GM19395 (cell line): ENCODE results near the gene RHBDD1.

Experiments
- ATAC-seq: cut with Tn5 transposase; IDR thresholded peaks from one replicate; pipeline ENCODE4 v1.9.1; 2021; ENCODE audit warnings: mild to moderate bottlenecking, moderate library complexity; ENCODE audit not compliant: unreplicated experiment

RHBDD1 gene

DNA sequence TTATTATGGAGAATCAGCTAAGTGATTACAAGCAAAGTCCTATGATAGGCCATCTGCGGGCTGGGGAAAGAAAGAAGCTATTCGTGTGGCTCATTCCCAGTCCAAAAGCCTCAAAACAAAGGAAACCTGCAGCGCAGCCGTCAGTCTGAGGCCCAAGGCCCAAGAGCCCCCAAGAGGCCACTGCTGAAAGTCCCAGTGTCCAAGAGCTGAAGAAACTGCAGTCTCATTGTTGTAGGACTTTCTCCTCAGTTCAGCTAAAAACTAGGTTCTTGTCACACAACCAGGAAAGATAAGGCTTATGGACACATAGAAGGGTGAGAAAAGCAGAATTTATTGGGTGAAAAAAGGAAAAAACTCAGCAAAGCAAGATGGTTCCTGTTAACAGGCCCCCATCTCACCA lies 143.2 kb downstream of the RHBDD1 start:
- ATAC-seq = no peak

DNA sequence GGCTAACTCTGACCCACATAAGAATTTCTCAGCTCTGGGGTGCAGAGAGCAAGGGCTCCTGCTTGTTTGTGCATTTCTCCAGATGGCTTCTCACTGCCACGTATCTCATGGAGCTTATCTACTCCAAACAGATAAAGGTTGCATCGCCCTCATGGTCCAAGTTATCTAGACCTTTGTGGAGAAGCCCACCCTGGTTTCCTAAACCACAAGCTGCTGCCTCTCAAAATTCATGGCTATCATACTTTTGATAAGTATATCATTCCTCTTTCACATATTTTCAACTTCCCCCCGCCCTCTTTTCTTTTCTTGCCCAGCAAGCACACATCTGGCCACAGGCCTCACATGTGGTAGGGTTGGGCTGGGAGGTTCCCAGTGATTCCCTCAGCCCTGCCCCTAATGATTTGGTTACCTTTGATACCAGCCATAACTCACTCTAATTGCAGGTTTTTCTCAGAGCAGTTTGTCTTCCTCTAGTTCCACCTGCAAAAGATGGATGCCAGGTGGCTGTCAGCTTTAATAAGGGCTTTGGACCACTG lies 146.0 kb downstream of the RHBDD1 start:
- ATAC-seq = no peak

DNA sequence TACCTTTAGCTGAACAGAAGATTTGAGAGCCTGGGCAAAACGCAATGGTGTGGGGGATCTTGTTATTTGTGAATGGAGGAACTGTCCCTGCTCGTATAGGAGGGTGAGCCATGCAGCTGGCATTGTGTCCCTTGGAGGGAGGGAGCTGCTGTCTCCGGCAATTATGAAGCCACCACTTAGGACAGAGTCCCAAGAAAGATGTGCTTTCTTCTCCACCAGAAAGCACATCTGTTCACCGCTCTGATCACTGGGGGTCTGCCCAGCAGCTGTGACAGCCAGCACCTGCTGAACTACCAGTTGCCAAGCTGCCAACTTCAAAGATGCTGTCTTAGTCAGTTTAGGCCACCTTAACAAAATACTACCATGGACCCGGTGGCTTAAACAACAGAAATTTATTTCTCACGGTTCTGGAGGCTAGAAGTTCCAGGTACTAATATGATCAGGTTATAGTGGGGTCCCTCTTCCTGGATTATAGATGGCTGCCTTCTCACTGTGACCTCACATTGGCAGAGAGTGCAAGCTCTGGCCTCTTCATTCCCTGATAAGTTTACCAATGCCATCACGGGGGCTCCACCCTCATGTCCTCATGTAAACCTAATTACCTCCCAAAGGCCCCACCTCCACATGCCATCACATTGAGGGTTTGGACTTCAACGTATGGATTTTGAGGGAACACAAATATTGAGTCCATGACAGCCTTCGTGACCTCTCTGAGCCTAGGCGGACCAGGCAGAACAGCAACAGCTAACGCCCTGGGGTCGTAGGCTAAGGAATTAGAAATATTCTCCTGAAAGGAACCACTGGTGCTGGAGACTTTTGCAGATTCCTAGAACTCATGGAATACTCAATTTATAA lies 148.3 kb downstream of the RHBDD1 start:
- ATAC-seq = peak; percentile 24

DNA sequence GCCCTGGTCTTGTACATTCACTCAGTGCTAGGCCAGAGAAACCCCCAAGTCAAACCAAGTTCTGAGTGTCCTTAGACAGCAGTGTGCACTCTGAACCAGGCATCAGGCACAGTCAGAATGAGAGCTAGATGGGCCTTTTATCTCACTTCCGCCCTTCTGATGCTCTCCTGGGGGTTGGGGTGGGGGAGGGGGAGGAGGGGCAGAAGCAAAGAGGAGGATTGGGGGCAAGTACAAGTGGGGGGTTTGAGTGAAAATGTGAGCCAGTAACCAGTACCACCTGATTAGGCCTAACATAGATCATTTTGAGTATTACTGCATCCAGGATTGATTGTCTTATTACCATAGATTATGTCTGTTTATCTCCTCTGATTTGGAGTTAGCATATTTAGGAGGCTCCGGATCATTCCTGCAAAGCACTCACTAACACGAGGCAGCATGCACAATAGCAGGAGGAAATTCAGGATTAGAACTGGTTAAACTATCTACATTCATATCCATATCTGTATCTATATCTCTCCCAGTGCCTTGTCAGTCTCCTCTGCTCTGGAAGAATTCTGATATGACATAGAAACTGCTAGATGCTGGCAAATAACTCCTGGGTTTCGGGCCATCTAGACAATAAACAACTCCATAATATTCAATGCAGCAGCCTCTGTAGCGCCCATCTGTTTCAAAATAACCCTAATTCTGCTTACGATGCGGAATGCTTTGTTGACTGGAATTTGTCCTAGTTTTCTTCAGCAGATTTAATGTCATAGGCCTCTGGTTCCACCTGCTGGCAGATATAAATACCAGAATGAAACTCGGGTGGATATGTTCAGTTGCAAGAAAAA lies 149.1 kb downstream of the RHBDD1 start:
- ATAC-seq = peak; percentile 98

DNA sequence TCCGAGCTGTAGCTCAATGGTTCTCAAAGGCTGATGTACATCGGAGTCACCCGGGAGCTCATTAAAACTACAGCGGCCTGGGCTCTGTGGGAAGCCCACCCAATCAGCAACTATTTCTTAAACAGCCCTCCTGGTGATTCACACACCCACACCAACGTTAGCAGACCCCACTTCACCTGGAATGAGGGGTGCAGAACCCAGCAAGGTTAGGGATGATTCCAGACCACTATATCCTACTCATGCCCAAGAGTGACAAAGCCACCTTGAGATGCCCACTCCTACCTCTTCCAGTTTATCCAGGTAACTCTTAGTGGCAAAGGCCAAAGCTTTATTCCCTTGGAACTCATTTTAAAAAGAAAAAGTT lies 149.7 kb downstream of the RHBDD1 start:
- no peak for ATAC-seq

DNA sequence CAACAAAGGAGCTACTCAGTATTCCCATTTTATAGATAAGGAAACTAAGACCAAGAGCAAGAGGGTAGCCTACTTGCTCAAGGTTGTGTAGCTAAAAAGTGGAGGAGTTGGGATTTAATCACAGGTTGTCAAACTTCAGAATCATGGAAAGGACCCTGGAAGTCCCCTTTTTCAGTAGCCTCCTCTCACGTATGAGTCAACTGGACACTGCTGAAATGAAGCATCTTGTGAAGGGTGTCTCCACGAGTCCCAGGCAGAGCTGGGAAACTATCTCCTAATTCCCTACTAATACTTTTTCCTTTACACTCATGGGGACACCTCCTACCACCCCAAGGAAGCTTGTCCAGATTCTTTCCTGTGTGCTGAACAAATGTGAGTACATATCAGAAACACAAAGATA lies 155.8 kb downstream of the RHBDD1 start:
- no peak for ATAC-seq

DNA sequence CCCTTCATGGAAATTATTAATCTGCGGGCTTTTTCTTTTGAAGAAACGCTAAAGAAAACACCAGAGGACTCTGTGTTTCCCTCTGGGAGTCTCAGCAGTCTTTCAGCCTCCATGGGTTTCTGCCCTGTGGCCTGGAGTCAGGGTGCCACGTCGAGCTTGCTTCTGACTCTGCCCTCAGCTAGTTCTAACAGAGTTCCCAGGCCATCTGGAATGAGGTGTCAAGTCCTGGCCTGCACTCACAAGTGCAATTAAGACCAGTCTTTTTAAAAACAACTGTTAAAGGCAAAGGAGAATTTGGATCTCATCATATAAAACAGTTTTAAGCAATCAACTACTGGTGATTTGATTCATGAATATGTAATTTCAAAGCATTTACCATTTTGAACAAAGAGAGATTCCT lies 157.3 kb downstream of the RHBDD1 start:
- ATAC-seq = no peak

DNA sequence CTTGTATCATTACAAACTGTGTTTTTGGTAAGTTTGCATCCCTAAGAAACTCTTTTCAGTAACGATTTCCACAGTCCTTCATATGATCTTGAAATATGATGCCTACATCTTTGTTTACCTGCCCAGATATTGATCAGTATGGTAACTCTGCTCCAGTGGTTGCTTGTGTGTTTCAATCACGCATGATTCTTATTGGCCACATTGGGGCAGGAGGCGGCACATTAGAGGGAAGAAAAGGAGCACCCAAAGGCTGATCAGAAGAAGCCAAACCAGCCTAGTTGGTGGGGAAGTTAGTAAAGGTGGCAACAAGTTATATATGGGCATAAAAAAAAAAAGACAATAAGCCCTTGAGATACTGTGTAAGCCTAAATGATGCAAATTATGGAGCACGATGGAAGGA lies 158.9 kb downstream of the RHBDD1 start:
- ATAC-seq = no peak

DNA sequence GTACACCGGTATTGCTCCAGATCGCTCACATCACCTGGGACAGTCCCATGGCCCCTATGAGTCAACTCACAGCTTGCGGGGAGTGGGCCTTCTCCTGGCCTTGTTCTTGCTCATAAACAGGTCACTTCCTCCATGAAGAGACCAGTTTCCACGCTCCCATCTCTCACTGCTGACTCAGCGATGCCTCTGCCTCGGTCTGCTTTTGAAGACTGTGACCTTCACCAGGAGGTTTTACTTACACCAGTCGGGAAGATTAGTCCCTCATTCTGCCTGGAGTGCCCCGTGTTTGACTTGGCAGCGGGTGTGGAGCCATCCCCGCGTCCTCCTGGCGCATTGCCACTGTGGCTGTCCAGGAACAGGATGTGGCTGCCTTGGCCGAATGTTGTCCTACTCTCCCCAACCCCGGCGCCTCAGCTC lies 159.8 kb downstream of the RHBDD1 start:
- no peak for ATAC-seq

DNA sequence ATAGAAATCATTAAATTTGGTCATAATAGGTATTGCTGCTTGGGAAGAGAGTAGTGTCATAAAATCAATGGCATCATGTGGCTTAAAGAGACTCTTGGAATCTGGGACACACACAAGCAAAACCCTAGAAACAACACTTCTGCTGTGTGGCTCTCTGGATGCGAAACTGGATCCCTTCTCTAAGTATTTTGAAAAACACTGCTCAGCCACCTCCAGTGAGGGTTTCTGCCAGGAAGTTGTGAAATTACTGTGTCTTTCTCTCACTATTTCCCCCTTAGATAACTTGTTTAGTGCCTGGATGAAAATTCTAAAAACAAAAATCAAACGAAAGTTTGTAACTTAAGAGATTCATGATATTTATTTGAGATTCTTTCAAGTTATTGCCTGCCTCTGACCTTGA lies 163.8 kb downstream of the RHBDD1 start:
- ATAC-seq = no peak

DNA sequence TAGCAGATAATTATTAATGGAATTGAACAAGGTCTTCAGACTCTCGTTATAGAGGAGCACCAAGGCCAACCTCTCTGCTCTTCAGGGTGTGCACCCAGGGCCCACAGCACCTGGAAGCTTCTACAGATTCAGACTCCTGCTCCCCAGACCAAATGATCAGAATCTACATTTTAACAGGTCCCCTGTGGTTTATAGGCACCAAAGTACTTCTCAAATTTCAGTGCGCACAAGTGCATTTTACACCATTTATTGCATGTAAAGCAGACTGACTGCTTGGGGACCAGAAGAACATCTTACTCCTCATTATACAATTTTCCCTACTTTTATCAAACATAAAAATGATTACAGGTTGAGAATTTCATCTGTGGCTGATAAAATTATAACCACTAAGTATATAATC lies 164.3 kb downstream of the RHBDD1 start:
- ATAC-seq = no peak

DNA sequence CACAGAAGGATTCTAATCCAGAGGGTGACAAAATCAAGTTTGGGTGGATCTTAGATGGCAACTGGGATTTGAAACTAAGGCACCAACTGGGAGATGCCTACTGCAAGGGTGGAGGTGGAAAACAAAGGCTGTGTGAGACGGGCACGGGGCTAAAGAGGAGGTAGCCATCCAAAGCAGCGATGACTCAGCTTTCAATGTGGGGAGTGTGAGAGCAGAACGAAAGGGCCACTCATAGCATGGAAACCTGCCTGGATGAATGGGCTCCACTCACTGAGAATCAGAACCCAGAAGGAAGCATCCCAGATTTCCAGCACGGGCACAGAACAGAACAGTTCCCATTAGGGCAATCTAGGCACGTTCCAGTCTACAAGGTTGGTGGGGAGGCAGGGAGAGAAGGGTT lies 168.6 kb downstream of the RHBDD1 start:
- no peak for ATAC-seq

DNA sequence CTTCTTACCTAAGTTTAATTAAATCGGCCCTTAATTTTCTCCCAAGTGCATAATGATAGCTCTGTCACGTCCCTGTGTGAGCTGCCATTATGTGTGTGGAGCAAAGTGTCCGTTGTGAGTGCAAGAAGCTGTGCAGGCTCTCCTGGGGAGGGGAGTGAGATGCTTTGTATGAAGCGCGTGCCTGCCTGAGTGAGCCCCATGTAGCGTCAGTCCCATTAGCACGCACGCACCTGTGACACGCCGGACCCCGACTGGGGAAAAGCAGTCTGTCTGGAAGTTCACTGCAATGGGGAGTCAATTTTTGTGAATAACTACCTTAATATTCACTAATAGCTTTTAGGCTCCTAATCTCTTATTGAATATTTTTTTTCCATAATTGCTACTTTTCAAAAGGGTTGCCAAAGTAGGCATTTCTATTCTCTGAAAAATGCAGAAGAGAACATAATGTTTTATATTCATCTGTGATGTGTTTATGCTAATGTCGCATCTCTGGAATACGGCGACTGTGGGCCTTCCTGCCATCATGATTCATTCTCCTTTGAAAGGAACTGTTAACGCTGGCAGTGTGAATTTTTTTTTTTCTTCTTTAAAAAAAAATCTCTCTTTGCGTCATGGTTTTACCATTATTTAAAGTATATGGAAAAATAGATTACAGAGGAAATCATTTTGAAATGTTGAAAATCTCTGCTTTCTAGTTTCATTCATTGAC lies 170.5 kb downstream of the RHBDD1 start:
- no peak for ATAC-seq

DNA sequence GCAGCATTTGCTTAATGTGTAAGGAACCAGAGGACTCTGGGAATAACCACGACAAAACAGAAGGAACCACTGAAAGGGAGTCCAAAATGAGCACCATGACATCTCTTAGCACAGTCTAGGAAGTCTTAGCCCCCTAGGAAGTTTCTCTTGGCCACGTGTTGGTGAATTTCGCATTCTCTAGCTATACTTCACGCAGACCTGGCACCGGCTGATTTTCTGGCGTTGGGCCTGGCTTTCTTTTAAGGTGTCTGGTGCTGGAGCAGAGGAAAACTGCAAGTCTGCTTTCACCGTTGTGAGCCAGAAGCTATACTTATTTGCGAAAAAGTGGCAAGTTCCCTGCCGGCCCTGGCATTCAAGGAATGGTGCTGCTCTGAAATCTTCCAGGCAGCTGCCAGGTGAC lies 171.3 kb downstream of the RHBDD1 start:
- no peak for ATAC-seq

DNA sequence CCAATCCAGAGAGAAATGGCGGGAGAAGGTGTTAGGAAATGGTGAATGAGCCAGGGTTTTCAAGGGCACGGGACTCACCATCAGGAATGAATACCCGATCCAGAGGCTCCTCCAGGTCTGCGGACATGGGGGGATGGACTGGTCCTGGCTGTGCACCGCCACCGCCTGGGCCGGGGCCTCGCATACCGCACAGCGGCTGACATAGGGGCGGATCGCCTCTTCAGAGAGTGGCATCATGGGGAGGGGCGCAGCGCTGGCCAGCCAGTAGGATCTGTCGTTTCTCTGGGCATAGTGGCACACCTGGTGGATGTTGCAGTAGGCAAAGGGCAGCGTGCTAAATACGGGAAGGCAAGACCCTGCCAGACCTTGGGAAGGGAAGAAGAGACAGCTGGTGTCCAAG lies 172.1 kb downstream of the RHBDD1 start:
- ATAC-seq = no peak

DNA sequence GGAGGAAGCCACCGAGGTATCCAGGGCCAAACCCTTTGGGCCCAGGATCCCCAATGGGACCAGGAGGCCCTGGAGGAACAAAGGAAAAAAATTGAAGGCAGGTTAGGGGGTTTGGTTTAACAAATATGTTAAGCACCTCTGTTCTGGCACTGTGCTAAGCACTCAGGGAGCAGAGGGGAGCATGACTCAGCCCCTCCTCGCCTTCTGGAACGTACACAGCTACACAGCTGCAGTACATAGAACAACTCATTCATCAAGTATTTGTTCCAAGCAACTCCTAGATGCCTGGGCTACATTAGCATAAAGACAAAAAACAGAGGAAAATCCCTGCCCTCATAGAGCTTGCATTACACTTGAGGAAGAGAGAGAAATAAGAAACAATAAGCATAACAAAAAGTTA lies 174.6 kb downstream of the RHBDD1 start:
- ATAC-seq = no peak

DNA sequence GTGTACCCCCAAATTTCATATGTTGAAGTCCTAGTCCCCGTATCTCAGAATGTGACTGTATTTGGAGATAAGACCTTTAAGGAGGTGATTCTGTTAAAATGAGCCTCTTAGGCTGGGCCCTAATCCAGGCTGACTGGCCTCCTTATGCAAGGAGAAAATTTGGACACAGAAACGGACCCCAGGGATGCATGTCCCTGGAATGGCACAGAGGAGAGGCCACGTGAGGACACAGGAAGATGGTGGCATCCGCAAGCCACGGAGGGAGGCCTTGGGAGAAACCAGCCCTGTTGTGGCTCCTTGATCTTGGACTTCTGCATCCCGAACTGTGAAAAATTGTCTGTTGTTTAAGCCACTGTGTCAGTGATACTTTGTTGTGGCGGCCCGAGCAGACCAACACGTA lies 177.5 kb downstream of the RHBDD1 start:
- ATAC-seq = no peak

DNA sequence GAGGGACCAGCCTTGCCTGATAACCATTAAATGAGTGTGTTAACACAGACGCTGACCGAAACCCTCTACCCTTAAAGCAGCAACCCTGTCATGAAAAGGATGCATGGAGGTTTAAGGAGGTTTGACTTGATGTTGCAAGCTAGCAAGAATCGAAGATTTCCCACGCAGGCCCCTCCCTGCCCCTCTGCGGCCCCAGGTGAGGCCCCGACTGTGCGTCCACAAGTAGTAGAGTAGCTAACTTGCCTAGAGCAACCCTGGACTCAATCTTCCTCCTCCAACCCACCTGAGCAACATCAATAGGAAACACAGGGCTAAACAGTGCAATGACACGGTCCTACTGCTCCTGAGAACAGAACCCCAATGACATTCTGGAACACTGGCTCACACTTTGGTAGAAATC lies 178.0 kb downstream of the RHBDD1 start:
- ATAC-seq = no peak

DNA sequence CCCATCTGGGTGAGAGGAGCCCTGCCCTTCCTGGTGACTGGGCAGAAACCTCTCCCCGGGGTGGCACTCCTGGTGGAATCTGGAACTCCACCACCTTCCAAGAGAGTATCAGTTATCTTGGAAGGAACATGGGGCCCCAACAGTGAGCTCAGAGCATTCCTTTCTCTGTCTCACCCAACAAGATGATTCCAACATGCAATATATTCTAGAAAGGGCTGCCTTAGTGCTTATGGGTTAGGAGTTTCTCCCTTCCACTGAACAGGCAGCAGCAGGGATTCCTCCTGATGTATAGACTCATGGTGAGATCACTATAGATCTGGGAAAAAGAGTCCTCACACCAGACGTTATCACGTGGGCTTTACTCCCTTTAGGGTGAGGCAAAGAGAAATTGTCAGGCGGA lies 181.0 kb downstream of the RHBDD1 start:
- no peak for ATAC-seq

DNA sequence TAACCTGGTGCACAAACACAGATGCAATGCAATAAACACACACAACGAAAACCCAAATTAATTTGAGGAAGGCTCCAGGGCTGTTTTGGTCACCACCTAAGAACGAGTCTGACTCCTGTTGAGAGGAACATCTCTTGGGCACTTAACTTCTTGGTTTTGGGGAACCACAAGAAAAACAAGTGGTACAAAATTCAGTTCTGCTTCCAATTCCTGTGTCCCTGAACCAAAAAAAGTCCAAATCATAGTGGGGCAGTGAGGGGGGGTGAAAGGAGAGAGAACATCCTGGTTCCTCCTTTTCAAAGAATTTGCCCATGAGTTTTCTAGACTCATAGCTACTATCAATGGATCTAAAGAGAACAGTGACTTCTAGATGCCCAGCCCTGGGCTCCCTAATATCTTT lies 184.6 kb downstream of the RHBDD1 start:
- no peak for ATAC-seq

DNA sequence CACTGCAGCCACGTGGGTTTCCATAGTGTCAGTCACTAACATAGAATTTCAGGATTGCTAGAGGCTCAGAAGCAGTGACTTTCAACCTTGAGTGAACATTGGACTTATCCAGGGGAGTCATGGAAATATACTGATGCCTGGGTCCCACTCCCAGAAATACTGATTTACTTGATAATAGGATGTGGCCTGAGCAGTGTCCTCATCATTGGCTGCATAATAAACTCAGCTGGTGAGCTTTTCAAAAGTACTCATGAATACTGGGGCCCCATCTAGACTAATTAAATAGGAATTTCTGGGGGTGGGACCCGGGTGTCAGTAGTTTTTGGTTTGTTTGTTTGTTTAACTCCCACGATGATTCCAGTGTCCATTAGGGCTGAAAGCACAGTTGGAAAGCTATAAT lies 186.8 kb downstream of the RHBDD1 start:
- no peak for ATAC-seq
